Activated B cell treated with CpG ODN at 0.5 μM for 24 hours (primary cell): ENCODE data around the gene ZNF320. TPM values are rescaled to one million over a fixed set of nuclear protein-coding genes. Genes with fewer than 3 reads are reported as not detected.
A peak's percentile ranks its signal among the peaks of the same experiment; 100 is the strongest.
"Not testable (repeated sequence)": the region's sequence is repeated elsewhere in the genome, so short reads cannot be mapped to it uniquely, and the experiment has no call there.

Source experiments
- ATAC-seq: fragments of 200-7000 bp; cut with Tn5 transposase; one replicate; pipeline ENCODE4 v1.10.0; 2021; ENCODE audit warnings: low read depth, mild to moderate bottlenecking, moderate library complexity
- CTCF ChIA-PET: fragments of 350-600 bp; sonication (Branson Sonifier 250); formaldehyde crosslinking; loops from one replicate; lab custom pipeline; 2021; ENCODE audit warnings: antibody characterized with exemption; lab: Charles Lee
- POLR2A ChIA-PET: fragments of 350-600 bp; sonication (Branson Sonifier 250); formaldehyde crosslinking; loops from one replicate; lab custom pipeline; 2021; ENCODE audit warnings: antibody characterized with exemption; lab: Charles Lee
- DNase-seq: peaks from one replicate; pipeline ENCODE4 v3.0.0; 2022
- H3K27ac Mint-ChIP-seq: one replicate; pipeline ENCODE4 v1.8.0; 2020; ENCODE audit warnings: mixed read lengths
- H3K27me3 Mint-ChIP-seq: one replicate; pipeline ENCODE4 v1.8.0; 2021; ENCODE audit warnings: mixed read lengths
- H3K36me3 Mint-ChIP-seq: one replicate; pipeline ENCODE4 v1.8.0; 2021; ENCODE audit warnings: low read depth, mixed read lengths
- H3K4me1 Mint-ChIP-seq: one replicate; pipeline ENCODE4 v1.8.0; 2021; ENCODE audit warnings: mixed read lengths
- H3K4me3 Mint-ChIP-seq: one replicate; pipeline ENCODE4 v1.8.0; 2020; ENCODE audit warnings: mild to moderate bottlenecking, mixed read lengths
- H3K9me3 Mint-ChIP-seq: one replicate; pipeline ENCODE4 v1.8.0; 2020; ENCODE audit warnings: mixed read lengths
- intact Hi-C: fragments of 100-400 bp; cut with micrococcal nuclease; formaldehyde crosslinking; loops from one replicate; pipeline ENCODE4 v1.15.1; 2024
- total RNA-seq: library from RNA; stranded (reverse); gene quantifications from 2 replicates; pipeline ENCODE4 v1.2.3, GENCODE V29; 2022
- TF ChIP-seq, protein P1 (sequence below): fragments of 200-600 bp; IDR thresholded peaks from one replicate; pipeline ENCODE4 v1.8.0; 2022; ENCODE audit warnings: antibody characterized with exemption, mild to moderate bottlenecking

The ZNF320 gene
- total RNA-seq, 1 donor from 2014 or later, result 24.0 TPM

GRCh38 chr19:52943884-52944643, 46.6 kb upstream of the ZNF320 start:
- DNase-seq (no peak), ATAC-seq (no peak)
- ChIA-PET POLR2A (interaction anchor here (0.6 to 1.5 kb wide), 2 partner anchors 19 to 968 kb away, joined by 4 to 7 read pairs; partner anchors contain the start of gene ZNF816), CTCF (no interaction called here)
- TF ChIP-seq, protein P1, sequence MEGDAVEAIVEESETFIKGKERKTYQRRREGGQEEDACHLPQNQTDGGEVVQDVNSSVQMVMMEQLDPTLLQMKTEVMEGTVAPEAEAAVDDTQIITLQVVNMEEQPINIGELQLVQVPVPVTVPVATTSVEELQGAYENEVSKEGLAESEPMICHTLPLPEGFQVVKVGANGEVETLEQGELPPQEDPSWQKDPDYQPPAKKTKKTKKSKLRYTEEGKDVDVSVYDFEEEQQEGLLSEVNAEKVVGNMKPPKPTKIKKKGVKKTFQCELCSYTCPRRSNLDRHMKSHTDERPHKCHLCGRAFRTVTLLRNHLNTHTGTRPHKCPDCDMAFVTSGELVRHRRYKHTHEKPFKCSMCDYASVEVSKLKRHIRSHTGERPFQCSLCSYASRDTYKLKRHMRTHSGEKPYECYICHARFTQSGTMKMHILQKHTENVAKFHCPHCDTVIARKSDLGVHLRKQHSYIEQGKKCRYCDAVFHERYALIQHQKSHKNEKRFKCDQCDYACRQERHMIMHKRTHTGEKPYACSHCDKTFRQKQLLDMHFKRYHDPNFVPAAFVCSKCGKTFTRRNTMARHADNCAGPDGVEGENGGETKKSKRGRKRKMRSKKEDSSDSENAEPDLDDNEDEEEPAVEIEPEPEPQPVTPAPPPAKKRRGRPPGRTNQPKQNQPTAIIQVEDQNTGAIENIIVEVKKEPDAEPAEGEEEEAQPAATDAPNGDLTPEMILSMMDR, result no peak
- Mint-ChIP-seq H3K9me3 (peaks cover 2% of the 10 kb centered on the region), H3K4me3 (no peak overlapping the region), H3K27ac (no peak overlapping the region), H3K36me3 (peaks cover 8% of the 10 kb centered on the region), H3K4me1 (peaks cover 23% of the 10 kb centered on the region), H3K27me3 (no peaks in the 10 kb centered on the region)
- intact Hi-C loops, result loop anchor here (1.0 to 5.0 kb wide), 5 partner anchors 21 to 757 kb away; partner anchors contain the start of genes ZNF160, ZNF468 and ZNF888

DNA sequence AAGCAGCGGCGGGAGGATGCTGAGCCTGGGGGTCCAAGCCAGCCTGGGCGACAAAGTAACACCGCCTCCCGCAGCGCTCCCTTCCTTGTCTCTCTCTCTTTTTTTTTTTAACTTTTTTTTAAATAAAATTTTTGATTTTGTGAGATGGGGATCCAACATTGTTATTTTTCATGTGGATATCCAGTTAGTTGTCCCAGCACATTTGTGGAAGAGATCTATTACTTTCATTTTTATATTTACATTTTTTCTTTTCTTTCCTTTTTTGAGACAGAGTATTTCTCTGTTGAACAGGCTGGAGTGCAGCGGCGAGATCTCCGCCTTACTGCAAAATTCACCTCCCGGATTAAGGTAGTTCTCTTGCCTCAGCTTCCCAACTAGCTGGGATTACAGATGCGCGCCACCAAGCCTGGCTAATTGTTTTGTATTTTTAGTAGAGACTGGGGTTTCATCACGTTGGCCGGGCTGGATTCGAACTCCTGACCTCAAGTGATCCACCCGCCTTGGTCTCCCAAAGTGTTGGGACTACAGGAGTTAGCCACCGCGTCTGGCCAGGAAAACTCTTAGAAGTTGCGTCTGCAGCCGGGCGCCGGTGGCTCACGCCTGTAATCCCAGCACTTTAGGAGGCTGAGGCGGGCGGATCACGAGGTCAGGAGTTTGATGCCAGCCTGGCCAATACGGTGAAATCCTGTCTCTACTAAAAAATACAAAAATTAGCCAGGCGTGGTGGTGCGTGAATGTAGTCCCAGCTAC, 45.9 kb upstream of the ZNF320 start:
- H3K36me3 Mint-ChIP-seq, result peaks cover 14% of the 10 kb centered on the region
- POLR2A ChIA-PET, result interaction anchor here (0.6 to 1.5 kb wide), 5 partner anchors 12 to 418 kb away, joined by 3 to 9 read pairs (median 4); partner anchors contain the start of genes ZNF468 and ZNF816
- CTCF ChIA-PET, result no interaction called here
- DNase-seq, result no peak
- TF ChIP-seq, protein P1, result no peak
- intact Hi-C loops, result loop anchor here (1.0 to 5.0 kb wide), 5 partner anchors 21 to 756 kb away; partner anchors contain the start of genes ZNF160, ZNF468 and ZNF888
- H3K27me3 Mint-ChIP-seq, result no peaks in the 10 kb centered on the region
- H3K4me3 Mint-ChIP-seq, result peak overlapping the region; percentile 96
- peaks cover 2% of the 10 kb centered on the region for H3K9me3 Mint-ChIP-seq
- peaks cover 30% of the 10 kb centered on the region for H3K4me1 Mint-ChIP-seq
- no peak for ATAC-seq
- no peak overlapping the region for H3K27ac Mint-ChIP-seq

GRCh38 chr19:52942386-52943133, 45.1 kb upstream of the ZNF320 start:
- Mint-ChIP-seq H3K9me3 (peaks cover 2% of the 10 kb centered on the region), H3K4me3 (peak overlapping the region; percentile 96), H3K27me3 (no peaks in the 10 kb centered on the region), H3K4me1 (peaks cover 31% of the 10 kb centered on the region), H3K27ac (peak overlapping the region; percentile 92), H3K36me3 (peaks cover 13% of the 10 kb centered on the region)
- TF ChIP-seq, protein P1, result no peak
- peak; percentile 98 for DNase-seq
- intact Hi-C loops, result loop anchor here (1.0 to 5.0 kb wide), 8 partner anchors 20 to 755 kb away; partner anchors contain the start of genes ZNF160, ZNF320, ZNF468 and ZNF808
- ChIA-PET POLR2A (interaction anchor here (0.6 to 1.5 kb wide), 5 partner anchors 12 to 417 kb away, joined by 3 to 9 read pairs (median 4); partner anchors contain the start of genes ZNF468 and ZNF816), CTCF (no interaction called here)
- peak; percentile 99 for ATAC-seq

- TF ChIP-seq, protein P1, result no peak
Observed at GRCh38 chr19:52941941-52942385, 44.5 kb upstream of the ZNF320 start.

DNA sequence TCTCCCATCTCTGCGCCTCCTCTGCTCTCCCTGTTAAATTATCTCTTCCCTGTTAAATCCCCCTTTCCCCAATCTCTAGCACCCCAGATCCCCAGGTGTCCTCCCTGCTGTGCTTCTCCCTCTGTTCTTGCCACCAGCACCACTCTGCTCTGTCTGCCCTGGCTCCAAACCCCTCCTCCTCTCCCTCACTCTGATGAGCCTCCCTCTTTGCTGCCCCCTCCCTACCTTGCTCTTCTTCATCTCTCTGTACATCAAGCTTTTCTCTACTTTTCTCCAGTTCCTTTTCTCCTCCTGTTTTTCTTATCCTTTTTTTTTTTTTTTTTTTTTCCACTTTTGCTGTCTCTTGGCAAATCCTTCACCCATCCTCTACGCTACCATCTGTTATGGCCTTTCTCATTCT, 44.1 kb upstream of the ZNF320 start:
- Mint-ChIP-seq H3K4me1 (peaks cover 37% of the 10 kb centered on the region), H3K4me3 (peak overlapping the region; percentile 96), H3K36me3 (peaks cover 16% of the 10 kb centered on the region), H3K27ac (peak overlapping the region; percentile 92)
- POLR2A ChIA-PET, result interaction anchor here (0.6 to 0.8 kb wide), 10 partner anchors 13 to 1919 kb away, joined by 3 to 8 read pairs (median 3); partner anchors contain the start of gene ZNF468
- ATAC-seq, CTCF ChIA-PET, H3K27me3 Mint-ChIP-seq, H3K9me3 Mint-ChIP-seq, DNase-seq: not testable (repeated sequence)
- intact Hi-C loops, result loop anchor here (5.0 kb wide), 3 partner anchors 161 to 754 kb away; partner anchors contain the start of gene ZNF160

More at GRCh38 chr19:52941941-52942385, 44.5 kb upstream of the ZNF320 start:
- Mint-ChIP-seq H3K27me3 (no peaks in the 10 kb centered on the region), H3K27ac (peak overlapping the region; percentile 92), H3K4me1 (peaks cover 33% of the 10 kb centered on the region), H3K36me3 (peaks cover 13% of the 10 kb centered on the region), H3K4me3 (peak overlapping the region; percentile 96), H3K9me3 (peaks cover 2% of the 10 kb centered on the region)
- intact Hi-C loops, result loop anchor here (1.0 to 5.0 kb wide), 7 partner anchors 19 to 755 kb away; partner anchors contain the start of genes ZNF160, ZNF320, ZNF808 and ZNF816
- ChIA-PET POLR2A (interaction anchor here (0.7 to 0.8 kb wide), 3 partner anchors 19 to 894 kb away, joined by 3 to 6 read pairs (median 3); no protein-coding TSS in a partner anchor), CTCF (no interaction called here)
- peak; percentile 31 for DNase-seq
- peak; percentile 37 for ATAC-seq

DNA sequence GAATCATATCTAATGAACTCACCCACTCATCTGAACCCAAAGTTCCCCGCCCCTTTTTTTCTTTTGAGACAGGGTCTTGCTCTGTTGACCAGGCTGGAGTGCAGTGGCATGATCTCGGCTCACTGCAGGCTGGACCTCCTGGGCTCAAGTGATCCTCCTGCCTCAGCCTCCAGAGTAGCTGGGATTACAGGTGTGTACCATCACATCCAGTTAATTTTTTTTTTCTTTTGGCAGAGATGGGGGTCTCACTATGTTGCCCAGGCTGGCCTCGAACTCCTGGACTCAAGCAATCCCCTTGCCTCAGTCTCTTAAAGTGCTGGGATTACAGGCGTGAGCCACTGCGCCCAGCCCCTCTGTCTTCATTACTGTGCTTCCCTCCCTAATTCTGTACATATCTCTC, 43.5 kb upstream of the ZNF320 start:
- Mint-ChIP-seq H3K36me3 (peaks cover 21% of the 10 kb centered on the region), H3K4me1 (peaks cover 44% of the 10 kb centered on the region), H3K27ac (peak overlapping the region; percentile 92), H3K4me3 (peak overlapping the region; percentile 96)
- ATAC-seq, H3K9me3 Mint-ChIP-seq, CTCF ChIA-PET, DNase-seq, H3K27me3 Mint-ChIP-seq: not testable (repeated sequence)
- intact Hi-C loops, result loop anchor here (5.0 kb wide), 3 partner anchors 161 to 754 kb away; partner anchors contain the start of gene ZNF160
- POLR2A ChIA-PET, result interaction anchor here (0.6 to 0.7 kb wide), 9 partner anchors 13 to 1918 kb away, joined by 3 to 8 read pairs (median 3); partner anchors contain the start of gene ZNF468
